ENCODE data around the gene ZDHHC17.

ZDHHC17 gene

GRCh38 chr12:76810671-76811419 is 46.9 kb downstream of the ZDHHC17 start:
- Histone ChIP-seq H3K27ac (peak overlapping the region in 1 of 2 donors; percentile 9), H3K4me1 (no peaks in the 10 kb centered on the region), H3K36me3 (peaks cover 15 to 30% (median 23%) of the 10 kb centered on the region in 3 donors), H3K27me3 (no peaks in the 10 kb centered on the region), H3K4me3 (no peak overlapping the region), H3K9me3 (no peaks in the 10 kb centered on the region)
- intact Hi-C loops (cut with DNase I; ENCODE audit: low total_unique reads) = no loop called here
- TF ChIP-seq, protein P1, sequence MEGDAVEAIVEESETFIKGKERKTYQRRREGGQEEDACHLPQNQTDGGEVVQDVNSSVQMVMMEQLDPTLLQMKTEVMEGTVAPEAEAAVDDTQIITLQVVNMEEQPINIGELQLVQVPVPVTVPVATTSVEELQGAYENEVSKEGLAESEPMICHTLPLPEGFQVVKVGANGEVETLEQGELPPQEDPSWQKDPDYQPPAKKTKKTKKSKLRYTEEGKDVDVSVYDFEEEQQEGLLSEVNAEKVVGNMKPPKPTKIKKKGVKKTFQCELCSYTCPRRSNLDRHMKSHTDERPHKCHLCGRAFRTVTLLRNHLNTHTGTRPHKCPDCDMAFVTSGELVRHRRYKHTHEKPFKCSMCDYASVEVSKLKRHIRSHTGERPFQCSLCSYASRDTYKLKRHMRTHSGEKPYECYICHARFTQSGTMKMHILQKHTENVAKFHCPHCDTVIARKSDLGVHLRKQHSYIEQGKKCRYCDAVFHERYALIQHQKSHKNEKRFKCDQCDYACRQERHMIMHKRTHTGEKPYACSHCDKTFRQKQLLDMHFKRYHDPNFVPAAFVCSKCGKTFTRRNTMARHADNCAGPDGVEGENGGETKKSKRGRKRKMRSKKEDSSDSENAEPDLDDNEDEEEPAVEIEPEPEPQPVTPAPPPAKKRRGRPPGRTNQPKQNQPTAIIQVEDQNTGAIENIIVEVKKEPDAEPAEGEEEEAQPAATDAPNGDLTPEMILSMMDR (IDR thresholded peaks at IDR 0.05) = no peak
- DNase-seq = no peak

DNA sequence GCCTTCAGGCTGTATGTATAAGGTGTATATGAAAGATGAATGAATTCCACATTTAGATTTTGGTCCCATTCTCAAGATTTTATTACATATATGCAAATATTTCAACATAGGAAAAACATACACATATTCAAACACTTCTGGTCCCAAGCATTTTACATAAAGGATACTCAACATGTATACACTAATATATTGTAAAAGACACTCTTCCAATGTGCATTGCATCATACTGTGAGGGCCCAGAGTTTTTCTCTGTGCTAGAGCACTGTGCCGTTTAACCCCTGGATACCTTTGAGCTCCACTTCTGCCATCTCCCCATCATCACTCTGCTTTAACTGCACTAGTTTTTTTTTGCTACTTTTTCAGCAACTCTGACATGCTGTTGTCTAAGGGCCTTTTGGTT is 48.1 kb downstream of the ZDHHC17 start:
- intact Hi-C loops (cut with DNase I; ENCODE audit: low total_unique reads) = no loop called here
- DNase-seq = no peak
- H3K4me3 ChIP-seq = no peak overlapping the region
- H3K9me3 ChIP-seq = no peaks in the 10 kb centered on the region
- TF ChIP-seq, protein P1 (IDR thresholded peaks at IDR 0.05) = no peak
- H3K4me1 ChIP-seq = no peaks in the 10 kb centered on the region
- H3K36me3 ChIP-seq = peaks cover 4 to 18% (median 17%) of the 10 kb centered on the region in 3 donors
- no peaks in the 10 kb centered on the region for H3K27me3 ChIP-seq
- H3K27ac ChIP-seq = no peak overlapping the region

- DNase-seq = no peak
- intact Hi-C loops (cut with DNase I; ENCODE audit: low total_unique reads) = no loop called here
- H3K4me3 ChIP-seq = no peak overlapping the region
- no peak overlapping the region for H3K27ac ChIP-seq
- no peaks in the 10 kb centered on the region for H3K9me3 ChIP-seq
- TF ChIP-seq, protein P1 (IDR thresholded peaks at IDR 0.05) = no peak
- H3K4me1 ChIP-seq = no peaks in the 10 kb centered on the region
- no peaks in the 10 kb centered on the region for H3K27me3 ChIP-seq
- H3K36me3 ChIP-seq = peaks cover 0 to 8% (median 6%) of the 10 kb centered on the region in 3 donors
Measured at GRCh38 chr12:76813265-76813664, 49.4 kb downstream of the ZDHHC17 start.

GRCh38 chr12:76813972-76814371 is 50.1 kb downstream of the ZDHHC17 start:
- Histone ChIP-seq H3K4me3 (no peak overlapping the region), H3K27me3 (no peaks in the 10 kb centered on the region), H3K9me3 (no peaks in the 10 kb centered on the region), H3K36me3 (peaks cover 0 to 6% (median 5%) of the 10 kb centered on the region in 3 donors), H3K27ac (no peak overlapping the region), H3K4me1 (no peaks in the 10 kb centered on the region)
- DNase-seq = no peak
- intact Hi-C loops (cut with DNase I; ENCODE audit: low total_unique reads) = no loop called here
- TF ChIP-seq, protein P1 (IDR thresholded peaks at IDR 0.05) = no peak

DNA sequence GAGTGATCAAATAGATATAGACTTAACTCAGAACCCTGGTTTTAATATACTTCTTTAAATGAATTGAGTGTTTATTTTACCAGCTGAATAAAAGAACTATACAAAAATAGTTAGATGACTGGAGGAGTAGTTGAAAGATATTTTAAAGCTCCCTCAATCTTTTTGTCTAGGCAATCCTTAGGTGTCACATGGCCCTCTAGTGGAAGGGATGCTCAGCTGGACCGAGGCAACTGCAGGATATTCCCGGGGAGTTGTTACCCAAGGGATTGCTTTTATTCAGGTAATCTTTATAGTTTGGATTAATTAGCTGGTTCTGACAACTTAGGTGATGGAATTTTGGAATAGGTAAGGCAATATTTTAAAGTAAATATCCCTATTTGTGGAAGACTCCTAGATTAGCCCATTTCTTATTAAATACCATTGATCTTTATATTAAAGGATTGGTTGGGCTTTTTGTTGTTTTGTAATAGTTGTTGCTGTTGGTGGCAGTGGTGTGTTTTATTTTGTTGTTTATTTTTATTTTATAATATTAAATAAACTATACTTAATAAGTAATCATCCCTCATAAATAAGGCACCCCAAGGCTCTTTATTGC is 57.1 kb downstream of the ZDHHC17 start:
- TF ChIP-seq, protein P1 (IDR thresholded peaks at IDR 0.05) = peak; percentile 46 to 47
- no peak overlapping the region for H3K4me3 ChIP-seq
- no peaks in the 10 kb centered on the region for H3K27me3 ChIP-seq
- intact Hi-C loops (cut with DNase I; ENCODE audit: low total_unique reads) = no loop called here
- no peak overlapping the region for H3K27ac ChIP-seq
- H3K9me3 ChIP-seq = no peaks in the 10 kb centered on the region
- no peak for DNase-seq
- H3K4me1 ChIP-seq = no peaks in the 10 kb centered on the region
- peaks cover 6 to 18% (median 11%) of the 10 kb centered on the region in 3 donors for H3K36me3 ChIP-seq

All from tibial artery (tissue), 4 donors.